Osteoblast (primary cell): ENCODE measurements around the gene HOXA10. TPM values are rescaled to one million over a fixed set of nuclear protein-coding genes. Genes with fewer than 3 reads are reported as not detected.

Experiments used
- DNase-seq: peaks from one replicate; pipeline ENCODE4 v3.0.0; 2011; ENCODE audit warnings: low spot score, mixed read lengths; ENCODE audit not compliant: insufficient read length; ENCODE audit errors: missing footprints
- H2AFZ ChIP-seq: 2 replicates; pipeline ENCODE4 v1.6.0; 2011; ENCODE audit warnings: mild to moderate bottlenecking, low read length
- H3K27ac ChIP-seq: 2 replicates; pipeline ENCODE4 v1.5.1; 2011; ENCODE audit warnings: mild to moderate bottlenecking, low read depth, low read length, moderate library complexity
- H3K27me3 ChIP-seq: 2 replicates; pipeline ENCODE4 v1.6.0; 2012; ENCODE audit warnings: mild to moderate bottlenecking, control low read depth, inconsistent platforms, low read length, moderate library complexity; ENCODE audit not compliant: insufficient read depth
- H3K36me3 ChIP-seq: 2 replicates; pipeline ENCODE4 v1.5.1; 2011; ENCODE audit warnings: mild to moderate bottlenecking, low read length, control low read depth, moderate library complexity; ENCODE audit not compliant: insufficient read depth
- H3K4me1 ChIP-seq: 2 replicates; pipeline ENCODE4 v1.5.1; 2011; ENCODE audit warnings: mild to moderate bottlenecking, low read length, control low read depth, moderate library complexity; ENCODE audit not compliant: insufficient read depth
- H3K4me2 ChIP-seq: 2 replicates; pipeline ENCODE4 v1.6.0; 2011; ENCODE audit warnings: mild to moderate bottlenecking, low read length; ENCODE audit not compliant: insufficient read depth
- H3K4me3 ChIP-seq: fragments of 200-600 bp; sonication (generic); 3 replicates; pipeline ENCODE4 v1.5.1; 2012; ENCODE audit warnings: mild to moderate bottlenecking, low read length, inconsistent platforms; ENCODE audit not compliant: insufficient read depth
- H3K79me2 ChIP-seq: 2 replicates; pipeline ENCODE4 v1.6.0; 2012; ENCODE audit warnings: mild to moderate bottlenecking, low read length, control low read depth, inconsistent platforms; ENCODE audit not compliant: insufficient read depth
- H3K9me3 ChIP-seq: 2 replicates; pipeline ENCODE4 v1.5.1; 2011; ENCODE audit warnings: low read depth, low read length, control low read depth
- H4K20me1 ChIP-seq: 2 replicates; pipeline ENCODE4 v1.6.0; 2012; ENCODE audit warnings: mild to moderate bottlenecking, low read length, control low read depth; ENCODE audit not compliant: insufficient read depth
- CTCF ChIP-seq: IDR thresholded peaks from 2 replicates; pipeline ENCODE4 v1.5.1; 2011; ENCODE audit warnings: mild to moderate bottlenecking, low read depth, low read length, moderate library complexity; ENCODE audit errors: extremely low read depth
- total RNA-seq: library from RNA; depleted of rRNA; stranded (reverse); fragments of >200 nt; gene quantifications from 2 replicates; pipeline ENCODE4 v1.2.3, GENCODE V29; 2012

Gene HOXA10
- total RNA-seq, 1 donor: 43.1 TPM

GRCh38 chr7:27143023-27143949 is 30.8 kb downstream of the HOXA10 start, which contains the start of gene HOXA5:
Gene HOXA5, minus strand, starts transcription at chr7:27143681. Its CDS starts 74 bp downstream, at chr7:27143607.
- Histone ChIP-seq H3K9me3 (no peaks in the 10 kb centered on the region), H3K27ac (peak within 1 kb of the TSS; percentile 37)
- peak; percentile 96 for DNase-seq

GRCh38 chr7:27142580-27143022 is 31.5 kb downstream of the HOXA10 start:
- Histone ChIP-seq H3K9me3 (no peaks in the 10 kb centered on the region), H3K79me2 (peaks cover 90% of the 10 kb centered on the region), H3K27me3 (no peaks in the 10 kb centered on the region), H3K4me3 (peak overlapping the region; percentile 63), H3K4me2 (peak overlapping the region; percentile 43), H3K27ac (peak overlapping the region; percentile 37), H2AFZ (no peak overlapping the region), H3K36me3 (peaks cover 59% of the 10 kb centered on the region), H4K20me1 (peaks cover 4% of the 10 kb centered on the region), H3K4me1 (peaks cover 16% of the 10 kb centered on the region)
- no peak for TF ChIP-seq CTCF
- DNase-seq: no peak

More at GRCh38 chr7:27143023-27143949, 30.8 kb downstream of the HOXA10 start, which contains the start of gene HOXA5:
- Histone ChIP-seq H4K20me1 (peaks cover 4% of the 10 kb centered on the region), H3K4me3 (peak within 1 kb of the TSS; percentile 63), H3K36me3 (peaks cover 59% of the 10 kb centered on the region), H3K79me2 (peaks cover 92% of the 10 kb centered on the region), H3K4me2 (peak within 1 kb of the TSS; percentile 59), H3K4me1 (peaks cover 14% of the 10 kb centered on the region), H2AFZ (no peak within 1 kb of the TSS), H3K27me3 (no peaks in the 10 kb centered on the region)
- peak; percentile 37 for TF ChIP-seq CTCF

GRCh38 chr7:27141923-27142579 is 32.1 kb downstream of the HOXA10 start:
- TF ChIP-seq CTCF: no peak
- H3K36me3 ChIP-seq: peaks cover 59% of the 10 kb centered on the region
- H3K79me2 ChIP-seq: peaks cover 85% of the 10 kb centered on the region
- H4K20me1 ChIP-seq: peaks cover 4% of the 10 kb centered on the region
- H3K27me3 ChIP-seq: no peaks in the 10 kb centered on the region
- peak overlapping the region; percentile 43 for H3K4me2 ChIP-seq
- no peaks in the 10 kb centered on the region for H3K9me3 ChIP-seq
- peaks cover 16% of the 10 kb centered on the region for H3K4me1 ChIP-seq
- H2AFZ ChIP-seq: no peak overlapping the region
- peak overlapping the region; percentile 63 for H3K4me3 ChIP-seq
- DNase-seq: peak; percentile 85
- peak overlapping the region; percentile 37 for H3K27ac ChIP-seq
